IPS-20b (cell line): ENCODE measurements around the gene NEU3.
"Not testable (repeated sequence)": the region's sequence is repeated elsewhere in the genome, so short reads cannot be mapped to it uniquely, and the experiment has no call there.

Experiments used
- H3K27ac ChIP-seq: one replicate; pipeline ENCODE4 v1.5.1; 2013; ENCODE audit warnings: low read length
- H3K27me3 ChIP-seq: 2 replicates; pipeline ENCODE4 v1.6.1; 2013; ENCODE audit warnings: mild to moderate bottlenecking, low read length, inconsistent platforms; ENCODE audit not compliant: insufficient read depth
- H3K36me3 ChIP-seq: 2 replicates; pipeline ENCODE4 v1.6.1; 2013; ENCODE audit warnings: low read depth, mild to moderate bottlenecking, inconsistent platforms, low read length, moderate library complexity; ENCODE audit not compliant: insufficient read depth
- H3K4me1 ChIP-seq: 2 replicates; pipeline ENCODE4 v1.6.1; 2013; ENCODE audit warnings: mild to moderate bottlenecking, control low read depth, inconsistent platforms, low read length, moderate library complexity; ENCODE audit not compliant: insufficient read depth
- H3K4me3 ChIP-seq: 2 replicates; pipeline ENCODE4 v1.5.1; 2013; ENCODE audit warnings: mild to moderate bottlenecking, low read length, inconsistent platforms
- H3K9ac ChIP-seq: 2 replicates; pipeline ENCODE4 v1.6.1; 2013; ENCODE audit warnings: low read depth, mild to moderate bottlenecking, inconsistent platforms, low read length, moderate library complexity
- H3K9me3 ChIP-seq: 2 replicates; pipeline ENCODE4 v1.6.1; 2013; ENCODE audit warnings: mild to moderate bottlenecking, low read depth, low read length, inconsistent platforms; ENCODE audit not compliant: insufficient read depth

Gene NEU3

GRCh38 chr11:75020328-75020727, 31.6 kb downstream of the NEU3 start:
- H3K4me1 ChIP-seq, H3K27ac ChIP-seq, H3K4me3 ChIP-seq, H3K36me3 ChIP-seq, H3K27me3 ChIP-seq, H3K9ac ChIP-seq: not testable (repeated sequence)
- peaks cover 10% of the 10 kb centered on the region for H3K9me3 ChIP-seq

GRCh38 chr11:75022296-75022695, 33.6 kb downstream of the NEU3 start:
- H3K27me3 ChIP-seq: no peaks in the 10 kb centered on the region
- H3K9me3 ChIP-seq: peaks cover 10% of the 10 kb centered on the region
- no peak overlapping the region for H3K4me3 ChIP-seq
- no peak overlapping the region for H3K27ac ChIP-seq
- H3K4me1 ChIP-seq: no peaks in the 10 kb centered on the region
- H3K9ac ChIP-seq: no peak overlapping the region
- H3K36me3 ChIP-seq: no peaks in the 10 kb centered on the region

GRCh38 chr11:75022759-75023396, 34.1 kb downstream of the NEU3 start:
- H3K4me3 ChIP-seq: no peak overlapping the region
- H3K36me3 ChIP-seq: no peaks in the 10 kb centered on the region
- H3K9me3 ChIP-seq: peaks cover 10% of the 10 kb centered on the region
- no peaks in the 10 kb centered on the region for H3K4me1 ChIP-seq
- H3K9ac ChIP-seq: no peak overlapping the region
- H3K27ac ChIP-seq: no peak overlapping the region
- H3K27me3 ChIP-seq: no peaks in the 10 kb centered on the region

- Histone ChIP-seq H3K9ac (no peak overlapping the region), H3K9me3 (peaks cover 7% of the 10 kb centered on the region; the same call in 1 of the 2 replicates), H3K27me3 (no peaks in the 10 kb centered on the region), H3K4me1 (no peaks in the 10 kb centered on the region), H3K4me3 (no peak overlapping the region), H3K27ac (no peak overlapping the region), H3K36me3 (no peaks in the 10 kb centered on the region)
These were observed 34.8 kb downstream of the NEU3 start for GRCh38 chr11:75023446-75024067.

GRCh38 chr11:75024068-75024449, 35.3 kb downstream of the NEU3 start:
- H3K4me1 ChIP-seq: no peaks in the 10 kb centered on the region
- no peaks in the 10 kb centered on the region for H3K27me3 ChIP-seq
- peaks cover 3% of the 10 kb centered on the region; the same call in 1 of the 2 replicates for H3K9me3 ChIP-seq
- no peak overlapping the region for H3K4me3 ChIP-seq
- no peaks in the 10 kb centered on the region for H3K36me3 ChIP-seq
- H3K9ac ChIP-seq: no peak overlapping the region
- H3K27ac ChIP-seq: no peak overlapping the region

- no peaks in the 10 kb centered on the region for H3K9me3 ChIP-seq
- no peak overlapping the region for H3K9ac ChIP-seq
These were observed 36.1 kb downstream of the NEU3 start for GRCh38 chr11:75024764-75025211.

GRCh38 chr11:75025561-75025960, 36.8 kb downstream of the NEU3 start:
- no peak overlapping the region for H3K4me3 ChIP-seq
- no peak overlapping the region for H3K27ac ChIP-seq
- no peaks in the 10 kb centered on the region for H3K27me3 ChIP-seq
- no peak overlapping the region for H3K9ac ChIP-seq
- H3K4me1 ChIP-seq: no peaks in the 10 kb centered on the region
- no peaks in the 10 kb centered on the region for H3K36me3 ChIP-seq
- H3K9me3 ChIP-seq: no peaks in the 10 kb centered on the region

More at GRCh38 chr11:75024764-75025211, 36.1 kb downstream of the NEU3 start:
- Histone ChIP-seq H3K27ac (no peak overlapping the region), H3K4me1 (no peaks in the 10 kb centered on the region), H3K36me3 (no peaks in the 10 kb centered on the region), H3K4me3 (no peak overlapping the region), H3K27me3 (no peaks in the 10 kb centered on the region)

GRCh38 chr11:75028321-75028720, 39.6 kb downstream of the NEU3 start:
- H3K9me3 ChIP-seq: no peaks in the 10 kb centered on the region
- no peak overlapping the region for H3K4me3 ChIP-seq
- no peak overlapping the region for H3K27ac ChIP-seq
- no peaks in the 10 kb centered on the region for H3K4me1 ChIP-seq
- H3K27me3 ChIP-seq: no peaks in the 10 kb centered on the region
- no peak overlapping the region for H3K9ac ChIP-seq
- no peaks in the 10 kb centered on the region for H3K36me3 ChIP-seq

GRCh38 chr11:75028724-75029123, 40.0 kb downstream of the NEU3 start:
- Histone ChIP-seq H3K36me3 (no peaks in the 10 kb centered on the region), H3K27me3 (no peaks in the 10 kb centered on the region), H3K27ac (no peak overlapping the region), H3K4me3 (no peak overlapping the region), H3K4me1 (no peaks in the 10 kb centered on the region), H3K9ac (no peak overlapping the region), H3K9me3 (no peaks in the 10 kb centered on the region)

- Histone ChIP-seq H3K27ac (no peak overlapping the region), H3K4me1 (no peaks in the 10 kb centered on the region)
These were observed 41.3 kb downstream of the NEU3 start for GRCh38 chr11:75029836-75030631.

GRCh38 chr11:75031224-75031753, 42.6 kb downstream of the NEU3 start:
- H3K4me3 ChIP-seq: no peak overlapping the region
- H3K27ac ChIP-seq: no peak overlapping the region
- no peak overlapping the region for H3K9ac ChIP-seq
- H3K27me3 ChIP-seq: no peaks in the 10 kb centered on the region
- H3K4me1 ChIP-seq: no peaks in the 10 kb centered on the region
- H3K36me3 ChIP-seq: no peaks in the 10 kb centered on the region
- H3K9me3 ChIP-seq: no peaks in the 10 kb centered on the region

More at GRCh38 chr11:75029836-75030631, 41.3 kb downstream of the NEU3 start:
- Histone ChIP-seq H3K36me3 (no peaks in the 10 kb centered on the region), H3K27me3 (no peaks in the 10 kb centered on the region), H3K9me3 (no peaks in the 10 kb centered on the region), H3K4me3 (no peak overlapping the region), H3K9ac (no peak overlapping the region)
